SU-DHL-6 (cell line): ENCODE data around the gene LTA4H.

Experiments used
- EZH2phosphoT487 ChIP-seq: fragments of 200-600 bp; sonication (generic), shearing (Covaris generic); conservative IDR thresholded peaks from 2 replicates; pipeline ENCODE4 v1.6.1; 2018; ENCODE audit warnings: mild to moderate bottlenecking, antibody characterized with exemption, low read length, moderate library complexity, mixed read lengths
- TF ChIP-seq, protein P1 (sequence below): fragments of 200-600 bp; sonication (generic); IDR thresholded peaks from one replicate; pipeline ENCODE4 v1.5.1; 2017; ENCODE audit warnings: antibody characterized with exemption, mild to moderate bottlenecking, low read length, moderate library complexity; ENCODE audit not compliant: insufficient read depth, poor library complexity, severe bottlenecking

DNA sequence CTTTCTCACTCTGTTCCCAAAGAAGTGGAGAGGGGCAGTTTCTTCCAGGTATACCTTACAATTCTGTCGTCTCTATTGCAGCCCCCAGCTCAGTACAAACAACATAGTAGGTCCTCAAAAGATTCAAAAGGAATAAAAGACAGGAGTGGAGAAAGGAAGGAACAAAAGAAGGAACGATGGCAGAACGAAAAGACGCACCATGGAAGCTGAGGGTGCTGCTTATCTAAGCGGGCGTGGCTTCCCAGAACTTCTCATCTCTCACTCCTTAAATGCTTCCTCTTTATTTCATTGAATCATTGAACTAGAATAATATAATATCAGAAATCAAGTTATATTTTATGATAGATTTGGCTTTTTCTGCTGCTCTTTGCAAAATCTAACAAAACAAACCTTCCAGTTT is 13.7 kb upstream of the LTA4H start:
- TF ChIP-seq, protein P1, sequence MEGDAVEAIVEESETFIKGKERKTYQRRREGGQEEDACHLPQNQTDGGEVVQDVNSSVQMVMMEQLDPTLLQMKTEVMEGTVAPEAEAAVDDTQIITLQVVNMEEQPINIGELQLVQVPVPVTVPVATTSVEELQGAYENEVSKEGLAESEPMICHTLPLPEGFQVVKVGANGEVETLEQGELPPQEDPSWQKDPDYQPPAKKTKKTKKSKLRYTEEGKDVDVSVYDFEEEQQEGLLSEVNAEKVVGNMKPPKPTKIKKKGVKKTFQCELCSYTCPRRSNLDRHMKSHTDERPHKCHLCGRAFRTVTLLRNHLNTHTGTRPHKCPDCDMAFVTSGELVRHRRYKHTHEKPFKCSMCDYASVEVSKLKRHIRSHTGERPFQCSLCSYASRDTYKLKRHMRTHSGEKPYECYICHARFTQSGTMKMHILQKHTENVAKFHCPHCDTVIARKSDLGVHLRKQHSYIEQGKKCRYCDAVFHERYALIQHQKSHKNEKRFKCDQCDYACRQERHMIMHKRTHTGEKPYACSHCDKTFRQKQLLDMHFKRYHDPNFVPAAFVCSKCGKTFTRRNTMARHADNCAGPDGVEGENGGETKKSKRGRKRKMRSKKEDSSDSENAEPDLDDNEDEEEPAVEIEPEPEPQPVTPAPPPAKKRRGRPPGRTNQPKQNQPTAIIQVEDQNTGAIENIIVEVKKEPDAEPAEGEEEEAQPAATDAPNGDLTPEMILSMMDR: no peak
- no peak for TF ChIP-seq EZH2phosphoT487
